Panc1 (cell line): Measurements from ENCODE around the gene P2RY6.

ENCODE experiments used
- POLR2AphosphoS5 ChIP-seq: IDR thresholded peaks from 2 replicates; pipeline ENCODE4 v1.6.1; 2012; ENCODE audit warnings: mild to moderate bottlenecking, low read depth, low read length, moderate library complexity
- SIN3A ChIP-seq: IDR thresholded peaks from 2 replicates; pipeline ENCODE4 v1.6.1; 2012; ENCODE audit warnings: low read depth, mild to moderate bottlenecking, low read length, moderate library complexity, borderline replicate concordance; ENCODE audit not compliant: insufficient read depth
- TCF7L2 ChIP-seq: IDR thresholded peaks from 2 replicates; pipeline ENCODE4 v1.6.1; 2011; ENCODE audit warnings: mild to moderate bottlenecking, low read depth, low read length, inconsistent platforms
- TF ChIP-seq, protein P1 (sequence below): fragments of 450-650 bp; IDR thresholded peaks from 2 replicates; pipeline ENCODE4 v1.5.1; 2017; ENCODE audit warnings: mild to moderate bottlenecking

GRCh38 chr11:73345481-73346160, 73.5 kb downstream of the P2RY6 start:
- TF ChIP-seq, protein P1, sequence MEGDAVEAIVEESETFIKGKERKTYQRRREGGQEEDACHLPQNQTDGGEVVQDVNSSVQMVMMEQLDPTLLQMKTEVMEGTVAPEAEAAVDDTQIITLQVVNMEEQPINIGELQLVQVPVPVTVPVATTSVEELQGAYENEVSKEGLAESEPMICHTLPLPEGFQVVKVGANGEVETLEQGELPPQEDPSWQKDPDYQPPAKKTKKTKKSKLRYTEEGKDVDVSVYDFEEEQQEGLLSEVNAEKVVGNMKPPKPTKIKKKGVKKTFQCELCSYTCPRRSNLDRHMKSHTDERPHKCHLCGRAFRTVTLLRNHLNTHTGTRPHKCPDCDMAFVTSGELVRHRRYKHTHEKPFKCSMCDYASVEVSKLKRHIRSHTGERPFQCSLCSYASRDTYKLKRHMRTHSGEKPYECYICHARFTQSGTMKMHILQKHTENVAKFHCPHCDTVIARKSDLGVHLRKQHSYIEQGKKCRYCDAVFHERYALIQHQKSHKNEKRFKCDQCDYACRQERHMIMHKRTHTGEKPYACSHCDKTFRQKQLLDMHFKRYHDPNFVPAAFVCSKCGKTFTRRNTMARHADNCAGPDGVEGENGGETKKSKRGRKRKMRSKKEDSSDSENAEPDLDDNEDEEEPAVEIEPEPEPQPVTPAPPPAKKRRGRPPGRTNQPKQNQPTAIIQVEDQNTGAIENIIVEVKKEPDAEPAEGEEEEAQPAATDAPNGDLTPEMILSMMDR: no peak
- TF ChIP-seq POLR2AphosphoS5 (no peak), SIN3A (no peak), TCF7L2 (no peak)
